ENCODE measurements around the gene ANKRD36.
"Not testable (repeated sequence)": the region's sequence is repeated elsewhere in the genome, so short reads cannot be mapped to it uniquely, and the experiment has no call there.

Gene ANKRD36

GRCh38 chr2:97195349-97195748 is 82.4 kb downstream of the ANKRD36 start:
- H3F3A ChIP-seq (ENCODE audit: control insufficient read depth, insufficient read depth); H3K79me2 ChIP-seq (ENCODE audit: control insufficient read depth, low read length); H3K4me2 ChIP-seq (ENCODE audit: low read length); H3K9me3 ChIP-seq (ENCODE audit: control insufficient read depth, insufficient read depth, low read length); H3K27ac ChIP-seq (ENCODE audit: low read depth, low read length); H4K20me1 ChIP-seq (ENCODE audit: control insufficient read depth, insufficient read depth, low read depth, low read length); H3K9me2 ChIP-seq (replicated peaks; ENCODE audit: control insufficient read depth, low read length); H3K27me3 ChIP-seq (ENCODE audit: control insufficient read depth, low read length); H3K4me3 ChIP-seq (ENCODE audit: low read length): not testable (repeated sequence)
- H3K36me3 ChIP-seq (ENCODE audit: control insufficient read depth, low read length): peaks cover 57% of the 10 kb centered on the region
- H3K4me1 ChIP-seq (ENCODE audit: control insufficient read depth, low read length): peaks cover 32% of the 10 kb centered on the region

GRCh38 chr2:97197251-97197650 is 84.3 kb downstream of the ANKRD36 start:
- H3K79me2 ChIP-seq (ENCODE audit: control insufficient read depth, low read length); H3K4me3 ChIP-seq (ENCODE audit: low read length); H3K27me3 ChIP-seq (ENCODE audit: control insufficient read depth, low read length); H3K4me2 ChIP-seq (ENCODE audit: low read length); H3K9me3 ChIP-seq (ENCODE audit: control insufficient read depth, insufficient read depth, low read length); H4K20me1 ChIP-seq (ENCODE audit: control insufficient read depth, insufficient read depth, low read depth, low read length); H3K9me2 ChIP-seq (replicated peaks; ENCODE audit: control insufficient read depth, low read length); H3K27ac ChIP-seq (ENCODE audit: low read depth, low read length): not testable (repeated sequence)
- peaks cover 12% of the 10 kb centered on the region for H3F3A ChIP-seq (ENCODE audit: control insufficient read depth, insufficient read depth)
- H3K4me1 ChIP-seq (ENCODE audit: control insufficient read depth, low read length): peaks cover 51% of the 10 kb centered on the region
- peaks cover 57% of the 10 kb centered on the region for H3K36me3 ChIP-seq (ENCODE audit: control insufficient read depth, low read length)

GRCh38 chr2:97200887-97201286 is 87.9 kb downstream of the ANKRD36 start:
- H3K9me2 ChIP-seq (replicated peaks; ENCODE audit: control insufficient read depth, low read length); H4K20me1 ChIP-seq (ENCODE audit: control insufficient read depth, insufficient read depth, low read depth, low read length); H3K27me3 ChIP-seq (ENCODE audit: control insufficient read depth, low read length); H3K79me2 ChIP-seq (ENCODE audit: control insufficient read depth, low read length); H3K9me3 ChIP-seq (ENCODE audit: control insufficient read depth, insufficient read depth, low read length): not testable (repeated sequence)
- Histone ChIP-seq H3K36me3 (ENCODE audit: control insufficient read depth, low read length) (peaks cover 55% of the 10 kb centered on the region), H3K4me2 (ENCODE audit: low read length) (peak overlapping the region; percentile 74), H3F3A (ENCODE audit: control insufficient read depth, insufficient read depth) (peaks cover 12% of the 10 kb centered on the region), H3K27ac (ENCODE audit: low read depth, low read length) (peak overlapping the region; percentile 76), H3K4me3 (ENCODE audit: low read length) (peak overlapping the region; percentile 37), H3K4me1 (ENCODE audit: control insufficient read depth, low read length) (peaks cover 56% of the 10 kb centered on the region)

- H3K4me1 ChIP-seq (ENCODE audit: control insufficient read depth, low read length): peaks cover 45% of the 10 kb centered on the region
- peaks cover 41% of the 10 kb centered on the region for H3K36me3 ChIP-seq (ENCODE audit: control insufficient read depth, low read length)
- peaks cover 12% of the 10 kb centered on the region for H3F3A ChIP-seq (ENCODE audit: control insufficient read depth, insufficient read depth)
- H4K20me1 ChIP-seq (ENCODE audit: control insufficient read depth, insufficient read depth, low read depth, low read length); H3K9me3 ChIP-seq (ENCODE audit: control insufficient read depth, insufficient read depth, low read length); H3K4me3 ChIP-seq (ENCODE audit: low read length); H3K9me2 ChIP-seq (replicated peaks; ENCODE audit: control insufficient read depth, low read length); H3K79me2 ChIP-seq (ENCODE audit: control insufficient read depth, low read length); H3K27me3 ChIP-seq (ENCODE audit: control insufficient read depth, low read length); H3K27ac ChIP-seq (ENCODE audit: low read depth, low read length); H3K4me2 ChIP-seq (ENCODE audit: low read length): not testable (repeated sequence)
Measured at GRCh38 chr2:97202643-97203250, 89.8 kb downstream of the ANKRD36 start.

GRCh38 chr2:97210325-97210724 is 97.4 kb downstream of the ANKRD36 start:
- H3K4me1 ChIP-seq (ENCODE audit: control insufficient read depth, low read length): no peaks in the 10 kb centered on the region
- H3K4me3 ChIP-seq (ENCODE audit: low read length): no peak overlapping the region
- no peaks in the 10 kb centered on the region for H3K27me3 ChIP-seq (ENCODE audit: control insufficient read depth, low read length)
- no peaks in the 10 kb centered on the region for H3F3A ChIP-seq (ENCODE audit: control insufficient read depth, insufficient read depth)
- H3K9me2 ChIP-seq (replicated peaks; ENCODE audit: control insufficient read depth, low read length): no peaks in the 10 kb centered on the region
- no peaks in the 10 kb centered on the region for H3K9me3 ChIP-seq (ENCODE audit: control insufficient read depth, insufficient read depth, low read length)
- H3K79me2 ChIP-seq (ENCODE audit: control insufficient read depth, low read length): no peaks in the 10 kb centered on the region
- H3K27ac ChIP-seq (ENCODE audit: low read depth, low read length): no peak overlapping the region
- H4K20me1 ChIP-seq (ENCODE audit: control insufficient read depth, insufficient read depth, low read depth, low read length): no peaks in the 10 kb centered on the region
- H3K36me3 ChIP-seq (ENCODE audit: control insufficient read depth, low read length): peaks cover 7% of the 10 kb centered on the region
- peak; percentile 11 for TF ChIP-seq CTCF (IDR thresholded peaks at IDR 0.05; ENCODE audit: low read depth, low read length, poor library complexity, severe bottlenecking)
- TF ChIP-seq EZH2phosphoT487 (IDR thresholded peaks at IDR 0.05; ENCODE audit: borderline replicate concordance, low read length): no peak
- H3K4me2 ChIP-seq (ENCODE audit: low read length): no peak overlapping the region

- H3K9me2 ChIP-seq (replicated peaks; ENCODE audit: control insufficient read depth, low read length); H3K27ac ChIP-seq (ENCODE audit: low read depth, low read length); H3K9me3 ChIP-seq (ENCODE audit: control insufficient read depth, insufficient read depth, low read length); H3K27me3 ChIP-seq (ENCODE audit: control insufficient read depth, low read length); H3K4me2 ChIP-seq (ENCODE audit: low read length); H3K4me1 ChIP-seq (ENCODE audit: control insufficient read depth, low read length); H3F3A ChIP-seq (ENCODE audit: control insufficient read depth, insufficient read depth); H3K36me3 ChIP-seq (ENCODE audit: control insufficient read depth, low read length); H3K79me2 ChIP-seq (ENCODE audit: control insufficient read depth, low read length); H3K4me3 ChIP-seq (ENCODE audit: low read length); H4K20me1 ChIP-seq (ENCODE audit: control insufficient read depth, insufficient read depth, low read depth, low read length): not testable (repeated sequence)
Measured at GRCh38 chr2:97215025-97215424, 102.1 kb downstream of the ANKRD36 start.

GRCh38 chr2:97230848-97231585 is 118.1 kb downstream of the ANKRD36 start:
- not testable (repeated sequence) for H3F3A ChIP-seq (ENCODE audit: control insufficient read depth, insufficient read depth); H3K4me1 ChIP-seq (ENCODE audit: control insufficient read depth, low read length); H3K9me2 ChIP-seq (replicated peaks; ENCODE audit: control insufficient read depth, low read length); H3K27ac ChIP-seq (ENCODE audit: low read depth, low read length); H3K79me2 ChIP-seq (ENCODE audit: control insufficient read depth, low read length); H3K4me2 ChIP-seq (ENCODE audit: low read length); H3K4me3 ChIP-seq (ENCODE audit: low read length); H4K20me1 ChIP-seq (ENCODE audit: control insufficient read depth, insufficient read depth, low read depth, low read length); H3K9me3 ChIP-seq (ENCODE audit: control insufficient read depth, insufficient read depth, low read length); H3K36me3 ChIP-seq (ENCODE audit: control insufficient read depth, low read length); H3K27me3 ChIP-seq (ENCODE audit: control insufficient read depth, low read length)
